IMR-90 (cell line): ENCODE measurements around the gene ZNF827. TPM values are rescaled to one million over a fixed set of nuclear protein-coding genes. Genes with fewer than 3 reads are reported as not detected.

Source experiments
- ATAC-seq: fragments of 200-7000 bp; cut with Tn5 transposase; 2 replicates; pipeline ENCODE4 v1.9.1; 2020; ENCODE audit warnings: low read depth, mild to moderate bottlenecking, moderate library complexity
- BruUV-seq: library from RNA; stranded (reverse); fragments of 400-500 nt; replicated peaks from 2 replicates; lab custom pipeline; 2021; lab: Mats Ljungman, UMichigan
- CTCF ChIA-PET: fragments of 300-600 bp; formaldehyde crosslinking; extraction: SDS; loops from one replicate; lab custom pipeline; 2021; ENCODE audit warnings: antibody characterized with exemption; lab: Yijun Ruan, JAX
- POLR2A ChIA-PET: fragments of 300-600 bp; sonication (Branson Sonifier 250); formaldehyde crosslinking; loops from one replicate; lab custom pipeline; 2022; ENCODE audit warnings: antibody characterized with exemption; ENCODE audit not compliant: unreplicated experiment; lab: Charles Lee
- DNase-seq: peaks from one replicate; pipeline ENCODE4 v3.0.0; 2013
- H2AFZ ChIP-seq: replicated peaks from 2 replicates; pipeline ENCODE3; 2013; ENCODE audit warnings: low read length, mild to moderate bottlenecking; ENCODE audit not compliant: poor library complexity
- H2AK5ac ChIP-seq: 2 replicates; pipeline ENCODE4 v1.6.1; 2013; ENCODE audit warnings: low read depth, low read length, inconsistent platforms
- H2AK9ac ChIP-seq: replicated peaks from 2 replicates; pipeline ENCODE3; 2013; ENCODE audit warnings: mild to moderate bottlenecking, low read depth, low read length, moderate library complexity; ENCODE audit not compliant: poor library complexity
- H2BK120ac ChIP-seq: 2 replicates; pipeline ENCODE4 v1.6.1; 2013; ENCODE audit warnings: low read depth, low read length, inconsistent platforms
- H2BK15ac ChIP-seq: 3 replicates; pipeline ENCODE4 v1.6.1; 2013; ENCODE audit warnings: low read depth, low read length, inconsistent platforms
- H2BK20ac ChIP-seq: 2 replicates; pipeline ENCODE4 v1.6.1; 2013; ENCODE audit warnings: low read depth, mild to moderate bottlenecking, inconsistent platforms, low read length, moderate library complexity
- H2BK5ac ChIP-seq: 2 replicates; pipeline ENCODE4 v1.6.1; 2013; ENCODE audit warnings: mild to moderate bottlenecking, low read depth, low read length, inconsistent platforms; ENCODE audit not compliant: poor library complexity, severe bottlenecking
- H3K14ac ChIP-seq: replicated peaks from 2 replicates; pipeline ENCODE4 v1.6.1; 2013; ENCODE audit warnings: low read depth, low read length, inconsistent platforms
- H3K18ac ChIP-seq: 2 replicates; pipeline ENCODE4 v1.6.1; 2013; ENCODE audit warnings: low read depth, low read length, control low read depth
- H3K23ac ChIP-seq: 2 replicates; pipeline ENCODE4 v1.6.1; 2013; ENCODE audit warnings: low read depth, low read length, inconsistent platforms
- H3K27ac ChIP-seq: 2 replicates; pipeline ENCODE4 v1.5.1; 2013; ENCODE audit warnings: mild to moderate bottlenecking, control low read depth, low read length; ENCODE audit not compliant: insufficient read depth
- H3K27me3 ChIP-seq: 2 replicates; pipeline ENCODE4 v1.6.1; 2013; ENCODE audit warnings: low read length; ENCODE audit not compliant: control insufficient read depth, insufficient read depth
- H3K36me3 ChIP-seq: 2 replicates; pipeline ENCODE4 v1.6.1; 2013; ENCODE audit warnings: low read length, mixed read lengths; ENCODE audit not compliant: control insufficient read depth, insufficient read depth
- H3K4ac ChIP-seq: 2 replicates; pipeline ENCODE4 v1.6.1; 2013; ENCODE audit warnings: low read depth, low read length, inconsistent platforms
- H3K4me1 ChIP-seq: 2 replicates; pipeline ENCODE4 v1.6.1; 2013; ENCODE audit warnings: low read length, mixed read lengths; ENCODE audit not compliant: control insufficient read depth, insufficient read depth
- H3K4me2 ChIP-seq: 2 replicates; pipeline ENCODE4 v1.6.1; 2013; ENCODE audit warnings: low read depth, mild to moderate bottlenecking, control low read depth, low read length, moderate library complexity
- H3K4me3 ChIP-seq: 2 replicates; pipeline ENCODE4 v1.5.1; 2013; ENCODE audit warnings: low read depth, mild to moderate bottlenecking, control low read depth, low read length, moderate library complexity; ENCODE audit not compliant: insufficient read depth
- H3K56ac ChIP-seq: 2 replicates; pipeline ENCODE4 v1.6.1; 2013; ENCODE audit warnings: low read length, inconsistent platforms; ENCODE audit not compliant: insufficient read depth; ENCODE audit errors: extremely low read depth
- H3K79me1 ChIP-seq, 2 experiments: 2 replicates each; pipeline ENCODE4 v1.6.1; 2013; ENCODE audit warnings: low read length in 2 of 2, inconsistent platforms in 1 of 2, low read depth in 1 of 2
- H3K9ac ChIP-seq: 2 replicates; pipeline ENCODE4 v1.6.1; 2013; ENCODE audit warnings: low read depth, low read length, control low read depth
- H3K9me1 ChIP-seq: 2 replicates; pipeline ENCODE4 v1.6.1; 2013; ENCODE audit warnings: low read length, inconsistent platforms; ENCODE audit not compliant: insufficient read depth
- H3K9me3 ChIP-seq: 2 replicates; pipeline ENCODE4 v1.6.1; 2013; ENCODE audit warnings: low read length; ENCODE audit not compliant: control insufficient read depth, insufficient read depth
- H4K20me1 ChIP-seq: 2 replicates; pipeline ENCODE4 v1.6.1; 2013; ENCODE audit warnings: low read length, inconsistent platforms; ENCODE audit not compliant: insufficient read depth
- H4K5ac ChIP-seq: 2 replicates; pipeline ENCODE4 v1.6.1; 2013; ENCODE audit warnings: mild to moderate bottlenecking, low read depth, low read length, control low read depth
- H4K8ac ChIP-seq, 2 experiments: 2 replicates each; pipeline ENCODE4 v1.6.1; 2013; ENCODE audit warnings: low read depth in 2 of 2, low read length in 2 of 2, control low read depth in 1 of 2, inconsistent platforms in 1 of 2
- H4K91ac ChIP-seq: 2 replicates; pipeline ENCODE4 v1.6.1; 2013; ENCODE audit warnings: low read depth, low read length, inconsistent platforms; ENCODE audit not compliant: insufficient read depth
- CEBPB ChIP-seq: IDR thresholded peaks from 2 replicates; pipeline ENCODE4 v1.6.1; 2012; ENCODE audit warnings: low read depth, low read length, improper control_type of control experiment
- CHD1 ChIP-seq: IDR thresholded peaks from 2 replicates; pipeline ENCODE4 v1.6.1; 2012; ENCODE audit warnings: low read depth, low read length, improper control_type of control experiment
- MAZ ChIP-seq: IDR thresholded peaks from 2 replicates; pipeline ENCODE4 v1.6.1; 2012; ENCODE audit warnings: low read depth, mild to moderate bottlenecking, low read length, improper control_type of control experiment, moderate library complexity, borderline replicate concordance
- NFE2L2 ChIP-seq: fragments of 150-350 bp; IDR thresholded peaks from 2 replicates; pipeline ENCODE4 v1.6.1; 2016; ENCODE audit warnings: low read depth, mild to moderate bottlenecking, low read length
- RCOR1 ChIP-seq: IDR thresholded peaks from 2 replicates; pipeline ENCODE4 v1.6.1; 2012; ENCODE audit warnings: mild to moderate bottlenecking, low read length, improper control_type of control experiment; ENCODE audit not compliant: insufficient replicate concordance
- USF2 ChIP-seq: fragments of 150-350 bp; IDR thresholded peaks from 2 replicates; pipeline ENCODE4 v1.6.1; 2017; ENCODE audit warnings: mild to moderate bottlenecking, antibody characterized with exemption, low read length, low read depth
- WGBS, 2 experiments: methylation state at CpG; one replicate each; pipeline versions ENCODE4 v1.1.5 to v1.1.7; 2013; ENCODE audit warnings: missing lambda C conversion rate in 2 of 2; ENCODE audit not compliant: insufficient read length in 1 of 2; ENCODE audit errors: extremely low coverage in 2 of 2; 5-methylcytosine and 5-hydroxymethylcytosine counted together
- dilution Hi-C: fragments of 300-500 bp; cut with HindIII; formaldehyde crosslinking; loops from one replicate; pipeline ENCODE4 v1.14.3; 2018; ENCODE audit warnings: low sequenced_read_pairs; ENCODE audit not compliant: unreplicated experiment
- in situ Hi-C: fragments of 300-500 bp; cut with MboI; formaldehyde crosslinking; loops from 3 replicates; pipeline ENCODE4 v1.14.3; 2019; ENCODE audit warnings: low sequenced_read_pairs, inconsistent platforms, mixed read lengths
- intact Hi-C: fragments of 100-400 bp; cut with micrococcal nuclease; formaldehyde crosslinking; loops from 2 replicates; pipeline ENCODE4 v1.10.0; 2022
- polyA plus RNA-seq, 3 experiments: library from polyadenylated mRNA; depleted of rRNA; stranded (reverse); fragments of >200 nt; gene quantifications; 2 replicates each; pipeline ENCODE4 v1.2.3, GENCODE V29; 2012; ENCODE audit warnings: low replicate concordance in 1 of 3
- total RNA-seq: library from RNA; depleted of rRNA; stranded (reverse); fragments of >200 nt; gene quantifications from 2 replicates; pipeline ENCODE4 v1.2.3, GENCODE V29; 2012

ZNF827 gene
- total and polyA plus RNA-seq, 2 of the 4 experiments (the other 2 are of a cell fraction) = 6.6 to 31.7 TPM

GRCh38 chr4:145879598-145879997 lies 59.0 kb downstream of the ZNF827 start (continued):
- TF ChIP-seq RCOR1 = no peak

- peaks cover 3% of the 10 kb centered on the region for H3K9me1 ChIP-seq
- no peaks in the 10 kb centered on the region for H3K27me3 ChIP-seq
- DNase-seq = peak; percentile 85
- no peak overlapping the region for H3K4me3 ChIP-seq
- peaks cover 4% of the 10 kb centered on the region; the same call in 1 of the 2 replicates for H3K36me3 ChIP-seq
- 94% methylated on average over 2 of the region's 7 CpGs; no CpG with 5 or more reads in 1 of the 2 experiments for WGBS, 2 experiments
- H4K8ac ChIP-seq = no peak overlapping the region
- H3K4me1 ChIP-seq = peaks cover 8% of the 10 kb centered on the region
- H3K23ac ChIP-seq = peak overlapping the region; percentile 56; the same call in 1 of the 2 replicates
- H3K18ac ChIP-seq = peak overlapping the region; percentile 86
- H3K14ac ChIP-seq = peak overlapping the region; percentile 34; the same call in 1 of the 2 replicates
- intact Hi-C loops (loop anchor here (5.0 kb wide), 1 partner anchor 141 kb away; no protein-coding TSS in a partner anchor), dilution Hi-C loops (no loop called here), in situ Hi-C loops (no loop called here)
- ATAC-seq = peak; percentile 55
- peak overlapping the region; percentile 42 for H2BK20ac ChIP-seq
- no peak for TF ChIP-seq USF2
- TF ChIP-seq MAZ = no peak
- TF ChIP-seq CHD1 = no peak
- no peak for TF ChIP-seq NFE2L2
- TF ChIP-seq CEBPB = no peak; the same call in 1 of the 2 replicates
- H2BK120ac ChIP-seq = peak overlapping the region; percentile 45; the same call in 1 of the 2 replicates
- BruUV-seq = no TSS peak
- CTCF ChIA-PET = interaction anchor here (0.9 to 1.4 kb wide), 4 partner anchors 9 to 58 kb away, joined by 3 to 4 read pairs (median 3); no protein-coding TSS in a partner anchor
- H2AK9ac ChIP-seq = peak overlapping the region; percentile 38
- H4K5ac ChIP-seq = no peak overlapping the region
- H3K4me2 ChIP-seq = peak overlapping the region; percentile 61
- H4K91ac ChIP-seq = peak overlapping the region; percentile 12; the same call in 1 of the 2 replicates
- H3K9ac ChIP-seq = no peak overlapping the region
- no peak overlapping the region for H2AFZ ChIP-seq
- POLR2A ChIA-PET = interaction anchor here (0.5 kb wide), 1 partner anchor 26 kb away, joined by 5 read pairs; no protein-coding TSS in a partner anchor
- no peak overlapping the region for H3K56ac ChIP-seq
- peak overlapping the region; percentile 71 for H3K4ac ChIP-seq
- H2BK15ac ChIP-seq = no peak overlapping the region
- peaks cover 10 to 27% of the 10 kb centered on the region in 2 experiments; a peak in 3 of 4 replicates for H3K79me1 ChIP-seq
- H2AK5ac ChIP-seq = no peak overlapping the region; the same call in 1 of the 2 replicates
- H2BK5ac ChIP-seq = peak overlapping the region; percentile 25
- no peaks in the 10 kb centered on the region for H3K9me3 ChIP-seq
- no peak overlapping the region for H3K27ac ChIP-seq
- H4K20me1 ChIP-seq = 0 out of 2 replicates have a peak, but pooled peaks cover 3% of the 10 kb centered on the region
Observed at GRCh38 chr4:145878501-145879435, 59.9 kb downstream of the ZNF827 start.
